ENCODE results near the gene HDAC9.

HDAC9 gene

DNA sequence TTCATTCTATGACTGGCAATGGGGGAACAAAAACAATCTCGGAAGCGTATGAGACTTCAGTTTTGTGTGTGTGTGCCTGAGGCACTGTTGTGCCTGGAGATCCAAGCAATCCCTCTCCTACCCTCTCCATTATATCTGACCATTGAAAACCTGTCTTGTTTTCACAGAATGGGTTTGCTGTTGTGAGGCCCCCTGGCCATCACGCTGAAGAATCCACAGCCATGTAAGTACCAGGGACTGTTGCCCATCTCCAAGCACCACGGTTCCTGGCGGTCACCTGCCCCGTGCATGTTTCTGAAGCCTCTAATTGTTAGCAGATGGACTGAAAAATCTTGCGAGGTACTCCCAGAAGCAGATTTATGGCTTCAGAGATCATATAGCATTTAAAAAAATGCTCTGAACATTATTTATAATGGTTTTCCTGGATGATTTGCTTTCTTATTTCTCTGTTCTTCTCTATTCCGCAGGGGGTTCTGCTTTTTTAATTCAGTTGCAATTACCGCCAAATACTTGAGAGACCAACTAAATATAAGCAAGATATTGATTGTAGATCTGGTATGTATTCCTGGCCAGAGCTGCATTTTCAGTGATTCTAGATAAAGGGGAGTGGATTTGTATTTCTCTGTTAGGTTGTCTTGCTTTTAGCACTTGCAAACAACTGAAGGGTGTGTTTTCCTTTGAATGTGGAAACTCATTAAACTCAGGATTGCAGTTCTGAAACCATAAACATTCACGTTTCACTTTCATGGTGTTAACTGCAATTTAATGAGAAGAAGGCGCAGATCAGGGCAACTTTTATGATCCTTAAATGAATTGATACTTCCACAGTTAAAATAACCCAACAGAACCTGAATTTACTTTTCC, 333.7 kb downstream of the HDAC9 start:
- no peak for FAIRE-seq
- no peak for DNase-seq (ENCODE audit: low spot score)

- no peak for DNase-seq (ENCODE audit: low spot score)
Observed at GRCh38 chr7:18829858-18830285, 334.3 kb downstream of the HDAC9 start.

DNA sequence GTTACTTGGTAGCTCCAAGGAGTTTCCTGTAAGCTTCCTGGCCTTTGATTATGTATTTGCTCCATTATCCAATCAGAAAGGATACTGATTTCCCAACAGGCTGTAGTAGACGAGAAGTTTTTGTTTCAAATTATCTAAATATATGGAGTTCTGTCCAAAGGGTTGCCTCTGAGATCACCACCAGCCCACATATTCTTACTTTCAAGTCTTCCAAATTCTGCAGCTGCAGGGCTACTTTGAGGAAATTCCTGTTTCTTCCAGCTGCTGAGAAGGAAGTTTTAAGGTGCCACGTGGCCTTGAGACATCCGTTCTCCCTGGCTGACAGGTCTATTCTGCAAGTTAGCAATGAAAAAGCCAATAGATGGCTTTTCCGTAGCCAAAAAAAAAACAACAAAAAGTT, 335.9 kb downstream of the HDAC9 start:
- no peak for DNase-seq (ENCODE audit: low spot score)
- FAIRE-seq = no peak

More at GRCh38 chr7:18829858-18830285, 334.3 kb downstream of the HDAC9 start:
- FAIRE-seq = no peak

DNA sequence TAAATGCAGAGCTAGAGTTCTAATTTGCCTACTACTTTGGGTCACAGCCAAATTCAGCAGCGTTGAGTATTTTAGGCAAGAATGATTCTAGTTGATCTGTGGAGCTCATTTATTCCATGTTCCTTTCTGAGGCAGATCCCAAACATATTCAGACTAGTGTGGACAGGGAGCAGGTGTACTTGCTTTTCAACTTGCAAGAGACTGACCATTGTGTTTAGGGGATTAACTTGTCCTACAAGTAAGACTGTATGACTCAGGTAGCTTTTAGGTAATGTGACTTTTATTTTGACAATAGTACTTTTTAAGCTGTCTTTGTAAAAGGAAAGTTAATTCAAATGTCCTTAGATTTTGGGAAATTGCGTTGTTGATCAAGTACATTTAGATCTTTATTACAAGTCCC, 336.4 kb downstream of the HDAC9 start:
- no peak for FAIRE-seq
- DNase-seq (ENCODE audit: low spot score) = no peak

DNA sequence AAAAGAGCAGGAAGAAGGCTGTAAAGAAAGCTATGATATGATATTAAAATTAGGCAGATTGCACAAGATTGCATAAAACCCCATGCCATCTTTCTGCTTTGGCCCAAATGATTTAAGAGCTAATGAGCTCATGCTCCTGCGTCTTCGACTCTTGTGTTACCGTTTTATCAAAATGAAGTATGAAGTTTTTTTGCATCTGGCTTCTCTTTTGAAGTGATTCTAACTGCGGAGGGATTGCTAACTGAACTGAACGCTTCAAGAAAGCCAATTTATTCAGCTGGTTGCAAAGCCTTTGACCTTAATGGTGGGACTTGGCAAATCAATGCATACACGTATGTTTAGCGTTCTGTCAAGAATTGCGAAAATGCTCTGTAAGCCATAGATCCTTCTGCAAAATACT, 339.0 kb downstream of the HDAC9 start:
- DNase-seq (ENCODE audit: low spot score) = no peak
- FAIRE-seq = no peak

DNA sequence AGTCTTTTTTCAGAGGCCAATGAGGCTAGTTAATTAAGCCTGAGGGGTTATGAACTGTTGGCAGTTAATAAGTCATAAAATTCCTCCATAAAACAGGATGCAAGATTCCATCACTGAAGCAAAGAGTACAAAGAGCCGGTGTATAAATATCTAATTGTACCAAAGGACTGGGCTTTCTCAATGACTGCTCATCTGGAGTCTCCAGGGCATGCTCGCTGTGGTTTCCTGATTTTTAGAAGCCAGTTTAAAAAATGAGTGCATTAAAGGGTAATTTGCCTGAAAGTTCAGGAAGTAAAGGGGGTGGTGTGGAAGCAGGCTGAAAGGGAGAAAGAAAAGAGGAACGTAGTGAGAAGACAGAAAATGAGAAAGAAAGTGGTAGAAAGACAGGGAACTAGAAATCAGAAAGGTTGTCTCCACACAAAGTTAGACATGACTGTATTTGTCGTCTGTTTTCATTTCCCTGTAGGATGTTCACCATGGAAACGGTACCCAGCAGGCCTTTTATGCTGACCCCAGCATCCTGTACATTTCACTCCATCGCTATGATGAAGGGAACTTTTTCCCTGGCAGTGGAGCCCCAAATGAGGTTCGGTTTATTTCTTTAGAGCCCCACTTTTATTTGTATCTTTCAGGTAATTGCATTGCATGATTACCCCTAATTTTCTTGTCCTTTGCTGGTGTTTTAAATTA, 339.6 kb downstream of the HDAC9 start:
- FAIRE-seq (no peak), DNase-seq (ENCODE audit: low spot score) (no peak)

DNA sequence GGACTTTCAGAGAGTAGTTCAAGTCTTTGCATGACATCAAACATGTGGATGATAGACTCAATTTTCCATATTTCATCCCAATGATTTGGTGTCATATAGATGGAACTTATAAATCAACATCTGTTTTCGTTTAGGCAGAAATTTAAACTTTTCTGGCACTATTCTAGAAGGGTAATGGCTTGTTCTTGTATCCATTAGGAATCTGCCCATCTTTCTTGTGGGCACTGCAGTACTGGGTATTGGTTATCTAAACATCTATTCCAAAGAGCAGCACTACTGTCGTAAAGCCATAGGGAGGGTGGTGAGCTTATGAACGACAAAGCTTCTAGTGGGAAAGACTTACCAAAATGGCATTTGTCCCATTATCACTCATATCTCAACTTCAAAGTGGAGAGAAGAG, 348.4 kb downstream of the HDAC9 start:
- no peak for FAIRE-seq
- DNase-seq (ENCODE audit: low spot score) = no peak

DNA sequence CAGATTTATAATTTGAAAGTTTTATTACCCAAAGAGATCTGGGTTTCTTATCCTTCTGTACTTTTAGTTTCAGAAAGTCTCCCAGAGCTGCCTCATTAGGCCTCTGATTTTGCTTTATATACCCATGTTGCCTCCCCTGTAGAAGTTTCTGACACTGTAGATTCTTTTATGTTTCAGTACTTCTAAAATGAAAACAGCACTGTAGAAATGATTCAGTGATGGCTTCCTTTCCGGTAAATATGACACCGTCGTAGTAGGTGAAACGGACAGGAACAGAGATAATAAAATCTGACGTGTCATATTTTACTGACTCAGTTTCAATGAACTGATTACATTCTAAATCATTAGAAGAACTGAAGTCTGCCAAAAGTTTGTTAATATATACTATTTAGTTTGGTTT, 349.2 kb downstream of the HDAC9 start:
- FAIRE-seq (no peak), DNase-seq (ENCODE audit: low spot score) (no peak)

- FAIRE-seq (no peak), DNase-seq (ENCODE audit: low spot score) (no peak)
Observed at GRCh38 chr7:18845700-18846099, 350.2 kb downstream of the HDAC9 start.

DNA sequence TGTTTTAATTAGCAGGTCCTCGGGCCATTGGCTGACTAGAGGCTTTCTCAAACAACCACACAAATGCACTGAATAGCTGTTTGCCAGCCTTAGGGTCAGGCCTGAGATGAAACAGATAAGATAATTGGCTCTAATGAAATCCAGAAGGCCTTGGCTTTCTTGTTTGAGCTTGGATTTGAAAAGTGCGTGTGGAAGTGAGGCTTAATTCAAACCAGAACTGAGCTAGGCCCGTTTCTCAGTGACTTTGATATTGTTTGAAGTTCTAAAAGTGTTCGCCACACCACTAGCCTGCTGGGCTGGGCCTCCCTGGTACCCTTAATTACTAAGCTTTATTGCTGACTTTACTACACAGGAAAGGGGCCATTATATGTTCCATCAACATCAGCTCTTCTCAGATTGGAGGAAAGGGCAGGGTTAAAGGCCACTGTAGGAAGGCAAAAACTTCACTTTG, 351.2 kb downstream of the HDAC9 start:
- no peak for FAIRE-seq
- no peak for DNase-seq (ENCODE audit: low spot score)

- FAIRE-seq = no peak
- no peak for DNase-seq (ENCODE audit: low spot score)
Observed at GRCh38 chr7:18849130-18849529, 353.6 kb downstream of the HDAC9 start.

DNA sequence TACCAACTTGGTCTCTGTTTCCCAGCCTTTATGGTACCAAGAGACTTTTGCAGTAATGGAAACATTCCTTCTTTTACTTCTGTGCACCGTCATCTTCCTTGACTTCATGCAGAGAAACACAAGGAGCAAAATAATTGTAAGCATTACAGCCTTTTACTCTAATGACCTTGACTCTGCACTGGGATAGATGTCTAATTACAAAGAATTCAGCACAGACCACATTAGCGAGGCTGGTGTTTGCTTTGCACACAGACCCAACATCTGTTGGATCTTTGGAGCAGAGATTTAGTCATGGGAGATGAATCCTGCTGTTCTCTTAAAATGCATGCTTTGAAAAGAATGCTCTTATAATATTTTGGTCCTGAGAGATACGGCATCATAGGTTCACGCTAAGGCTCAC, 360.2 kb downstream of the HDAC9 start:
- FAIRE-seq (no peak), DNase-seq (ENCODE audit: low spot score) (no peak)

DNA sequence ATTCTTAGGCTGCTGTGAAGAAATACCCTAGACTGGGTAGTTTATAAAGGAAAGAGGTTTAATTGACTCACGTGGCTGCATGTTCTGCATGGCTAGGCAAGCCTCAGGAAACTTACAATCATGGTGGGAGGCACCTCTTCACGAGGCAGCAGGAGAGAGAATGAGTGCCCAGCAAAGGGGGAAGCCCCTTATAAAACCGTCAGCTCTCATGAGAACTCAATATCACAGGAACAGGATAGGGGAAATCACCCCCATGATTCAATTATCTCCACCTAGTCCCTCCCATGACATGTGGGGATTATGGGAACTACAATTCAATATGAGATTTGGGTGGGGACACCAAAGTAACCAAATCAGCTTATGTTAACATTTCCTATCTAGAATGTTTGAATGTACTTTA, 362.7 kb downstream of the HDAC9 start:
- no peak for FAIRE-seq
- no peak for DNase-seq (ENCODE audit: low spot score)

DNA sequence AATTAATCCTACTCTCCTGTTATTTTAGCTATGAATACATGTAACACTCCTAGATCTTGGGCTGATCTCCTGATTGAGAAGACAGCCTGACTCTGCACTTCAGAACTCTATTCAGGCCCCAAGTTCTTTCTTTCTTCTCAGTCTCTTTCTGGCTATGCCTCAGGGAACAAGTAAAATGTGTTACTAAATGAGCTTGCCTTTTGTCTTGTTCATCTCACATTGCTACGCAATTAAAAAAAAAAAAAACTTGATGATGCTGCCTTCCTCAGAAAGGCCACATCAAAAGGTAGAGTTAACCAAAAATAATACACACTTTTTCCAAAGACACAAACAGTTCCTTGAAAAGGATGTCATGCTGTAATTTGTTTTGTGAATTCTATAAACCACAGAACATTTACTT, 363.8 kb downstream of the HDAC9 start:
- no peak for DNase-seq (ENCODE audit: low spot score)

GRCh38 chr7:18860221-18860620, 364.7 kb downstream of the HDAC9 start:
- DNase-seq (ENCODE audit: low spot score) (no peak), FAIRE-seq (no peak)

More for the DNA sequence above, 363.8 kb downstream of the HDAC9 start:
- no peak for FAIRE-seq

- FAIRE-seq (no peak), DNase-seq (ENCODE audit: low spot score) (no peak)
Observed at GRCh38 chr7:18861514-18862118, 366.1 kb downstream of the HDAC9 start.

- DNase-seq (ENCODE audit: low spot score) = no peak
- no peak for FAIRE-seq
Observed at GRCh38 chr7:18864967-18865366, 369.4 kb downstream of the HDAC9 start.

DNA sequence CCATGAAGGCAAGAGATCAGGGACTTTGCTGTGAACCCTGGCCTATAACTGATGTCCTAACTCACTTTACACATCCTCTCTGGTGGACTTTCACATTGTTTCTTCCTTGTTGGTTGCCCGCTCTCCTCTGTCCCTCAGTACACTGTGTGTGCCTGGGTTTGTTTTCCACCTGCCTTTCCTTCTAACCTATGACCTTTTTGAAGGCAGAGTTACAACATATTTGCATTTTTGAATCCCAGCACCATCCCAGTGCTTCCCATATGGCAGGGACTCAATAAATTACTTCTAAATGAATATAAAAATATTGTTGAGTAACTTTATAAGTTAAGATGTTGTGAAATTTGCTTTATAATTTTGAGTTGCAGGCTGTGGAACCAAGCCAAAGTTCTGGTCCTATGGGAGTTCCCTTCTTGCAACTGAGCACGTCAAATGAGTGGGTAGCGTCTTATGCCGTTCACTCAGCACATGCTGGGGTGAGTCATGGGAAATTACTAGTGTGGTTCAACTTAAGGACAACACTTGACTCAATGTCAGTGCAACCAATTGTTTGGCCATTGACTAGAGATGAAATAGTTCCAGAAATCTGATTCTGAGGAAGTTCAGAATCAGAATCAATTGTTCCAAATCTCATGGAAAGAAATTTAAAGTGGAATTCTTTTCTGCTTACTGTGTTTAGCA, 370.9 kb downstream of the HDAC9 start:
- DNase-seq (ENCODE audit: low spot score) (peak; percentile 78), FAIRE-seq (peak; percentile 86)

GRCh38 chr7:18872344-18872743, 376.8 kb downstream of the HDAC9 start:
- DNase-seq (ENCODE audit: low spot score) (no peak), FAIRE-seq (no peak)

- no peak for FAIRE-seq
- DNase-seq (ENCODE audit: low spot score) = no peak
Observed at GRCh38 chr7:18873734-18874336, 378.3 kb downstream of the HDAC9 start.

DNA sequence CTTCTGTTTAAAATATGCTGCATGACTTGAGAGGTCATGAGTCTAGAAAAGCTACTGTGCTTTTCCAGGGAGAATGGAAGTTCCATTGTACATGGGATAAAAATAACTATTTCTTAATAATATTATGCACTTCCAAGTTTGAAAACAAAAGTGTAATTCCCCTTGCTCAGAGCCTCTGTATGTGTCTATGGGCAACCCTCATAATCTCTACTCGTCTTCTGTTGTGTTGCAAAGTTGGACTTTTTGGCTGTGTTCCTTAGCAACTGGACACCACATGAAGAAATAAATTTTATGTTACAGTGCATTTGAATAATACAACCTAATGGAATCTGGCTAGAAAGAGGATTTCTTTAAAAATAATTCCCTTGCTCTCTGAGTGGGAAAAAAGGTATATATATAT, 379.3 kb downstream of the HDAC9 start:
- FAIRE-seq (no peak), DNase-seq (ENCODE audit: low spot score) (no peak)
